HG02938 (cell line): Measurements from ENCODE around the gene ATP9B.

Experiments
- ATAC-seq: cut with Tn5 transposase; IDR thresholded peaks from one replicate; pipeline ENCODE4 v1.9.1; 2021; ENCODE audit warnings: mild to moderate bottlenecking, moderate library complexity; ENCODE audit not compliant: unreplicated experiment

The ATP9B gene

DNA sequence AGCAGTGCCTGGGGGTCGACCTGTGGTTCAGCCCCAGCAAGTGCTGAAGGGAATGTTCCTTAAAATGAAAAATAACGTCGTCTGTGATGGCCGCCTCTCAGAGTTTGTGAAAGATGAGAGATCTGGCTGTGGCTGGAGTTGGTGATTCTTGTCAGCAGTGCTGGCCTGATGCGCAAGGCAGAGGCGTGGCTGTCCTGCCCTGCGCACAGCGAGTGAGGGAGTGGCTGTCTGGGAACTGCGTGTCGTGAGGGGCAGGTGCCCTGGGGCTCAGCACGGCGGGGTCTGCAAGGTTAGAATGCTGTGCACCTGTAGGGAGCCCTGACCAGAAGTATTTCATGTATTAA, 335.3 kb downstream of the ATP9B start:
- no peak for ATAC-seq

DNA sequence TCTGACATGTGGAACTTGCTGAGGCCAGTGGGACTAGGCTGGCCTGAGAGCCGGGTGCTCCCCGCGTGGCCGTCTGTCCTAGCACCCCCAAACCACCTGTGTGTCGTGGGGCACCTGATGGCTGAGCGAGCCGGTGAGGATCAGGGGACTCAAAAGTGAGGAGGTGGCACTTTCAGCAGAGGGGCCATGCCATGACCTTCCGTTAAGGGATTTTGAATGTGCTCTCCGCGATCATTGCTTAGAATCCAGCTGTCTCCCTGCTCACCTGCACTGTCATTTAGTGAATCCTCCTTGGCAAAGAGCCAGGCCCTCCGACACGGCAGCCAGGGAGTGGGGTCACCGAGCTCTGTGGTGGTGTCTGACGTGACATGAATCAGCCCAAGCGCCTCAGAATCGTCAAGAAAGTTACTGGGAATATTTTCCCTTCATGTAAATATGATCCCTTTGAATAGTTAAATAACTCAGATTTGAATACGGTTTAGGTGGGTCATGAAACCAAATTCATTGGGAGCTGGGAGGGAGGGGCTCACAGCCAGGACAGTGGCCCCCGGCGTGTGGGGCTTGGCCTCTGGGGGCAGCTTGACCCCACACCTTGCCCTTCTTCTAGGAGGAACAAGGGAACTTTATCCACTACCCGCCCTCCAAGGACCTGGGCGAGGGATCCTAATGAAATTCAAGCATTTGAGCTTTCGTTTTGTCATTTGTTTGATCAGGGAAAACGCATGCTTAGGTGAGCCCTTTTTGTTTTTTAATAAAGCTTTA, 336.0 kb downstream of the ATP9B start:
- ATAC-seq, result no peak

DNA sequence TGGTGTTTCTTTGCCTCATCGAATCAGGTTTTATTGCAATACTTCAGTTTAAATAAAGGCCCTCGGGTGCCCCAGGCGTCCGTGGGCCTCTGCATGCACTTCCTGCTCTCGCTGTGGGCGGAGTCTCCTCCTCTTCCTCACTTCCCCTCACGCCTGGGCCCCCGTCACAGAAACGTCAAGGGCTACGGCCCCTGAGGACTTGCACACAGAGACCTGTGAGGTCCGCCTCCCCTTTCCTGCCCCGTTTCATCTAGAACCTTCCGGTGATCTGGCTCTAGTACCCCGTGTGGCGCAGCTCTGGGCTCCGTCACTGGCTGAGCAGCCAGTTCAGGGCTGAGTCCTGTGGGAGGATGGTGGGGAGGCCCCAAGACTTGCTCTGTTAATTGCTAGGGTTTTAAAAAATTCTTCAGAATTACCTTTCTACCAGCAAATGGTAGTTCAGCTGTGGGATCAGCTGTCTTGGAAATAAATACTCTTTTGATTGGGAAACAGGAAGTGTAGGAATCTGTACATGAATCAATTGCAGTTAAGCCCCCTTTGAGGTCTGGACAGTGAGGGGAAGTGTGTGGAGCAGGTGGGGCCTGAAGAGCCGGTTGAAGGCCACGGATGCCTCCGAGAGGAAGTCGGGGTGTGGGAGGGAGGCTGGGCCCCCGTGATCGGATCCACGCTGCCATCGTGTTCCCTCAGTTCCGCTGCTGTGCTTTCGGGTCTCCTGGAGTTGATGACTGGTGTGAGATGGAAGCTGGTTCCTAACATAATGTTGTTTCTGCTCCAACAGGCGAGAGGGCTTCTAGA, 336.8 kb downstream of the ATP9B start:
- ATAC-seq, result peak; percentile 57

- ATAC-seq, result no peak
Measured at GRCh38 chr18:79406708-79407107, 337.5 kb downstream of the ATP9B start.

GRCh38 chr18:79409313-79409712, 340.1 kb downstream of the ATP9B start:
- no peak for ATAC-seq

DNA sequence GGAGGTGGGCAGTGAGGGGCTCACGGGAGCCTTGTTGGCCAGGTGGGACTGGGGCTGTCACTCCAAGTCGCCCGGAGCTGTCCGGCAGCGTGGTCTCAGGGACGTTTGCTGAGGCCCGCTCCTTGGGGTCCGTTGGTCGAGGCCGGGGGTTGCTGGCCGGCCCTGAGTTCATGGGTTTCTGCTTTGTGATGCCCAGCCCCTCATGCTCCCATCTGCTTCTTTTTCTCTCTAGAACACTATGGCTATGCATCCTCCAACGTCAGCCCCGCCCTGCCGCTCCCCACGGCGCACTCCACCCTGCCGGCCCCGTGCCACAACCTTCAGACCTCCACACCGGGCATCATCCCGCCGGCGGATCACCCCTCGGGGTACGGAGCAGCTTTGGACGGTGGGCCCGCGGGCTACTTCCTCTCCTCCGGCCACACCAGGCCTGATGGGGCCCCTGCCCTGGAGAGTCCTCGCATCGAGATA, 341.0 kb downstream of the ATP9B start:
- no peak for ATAC-seq

DNA sequence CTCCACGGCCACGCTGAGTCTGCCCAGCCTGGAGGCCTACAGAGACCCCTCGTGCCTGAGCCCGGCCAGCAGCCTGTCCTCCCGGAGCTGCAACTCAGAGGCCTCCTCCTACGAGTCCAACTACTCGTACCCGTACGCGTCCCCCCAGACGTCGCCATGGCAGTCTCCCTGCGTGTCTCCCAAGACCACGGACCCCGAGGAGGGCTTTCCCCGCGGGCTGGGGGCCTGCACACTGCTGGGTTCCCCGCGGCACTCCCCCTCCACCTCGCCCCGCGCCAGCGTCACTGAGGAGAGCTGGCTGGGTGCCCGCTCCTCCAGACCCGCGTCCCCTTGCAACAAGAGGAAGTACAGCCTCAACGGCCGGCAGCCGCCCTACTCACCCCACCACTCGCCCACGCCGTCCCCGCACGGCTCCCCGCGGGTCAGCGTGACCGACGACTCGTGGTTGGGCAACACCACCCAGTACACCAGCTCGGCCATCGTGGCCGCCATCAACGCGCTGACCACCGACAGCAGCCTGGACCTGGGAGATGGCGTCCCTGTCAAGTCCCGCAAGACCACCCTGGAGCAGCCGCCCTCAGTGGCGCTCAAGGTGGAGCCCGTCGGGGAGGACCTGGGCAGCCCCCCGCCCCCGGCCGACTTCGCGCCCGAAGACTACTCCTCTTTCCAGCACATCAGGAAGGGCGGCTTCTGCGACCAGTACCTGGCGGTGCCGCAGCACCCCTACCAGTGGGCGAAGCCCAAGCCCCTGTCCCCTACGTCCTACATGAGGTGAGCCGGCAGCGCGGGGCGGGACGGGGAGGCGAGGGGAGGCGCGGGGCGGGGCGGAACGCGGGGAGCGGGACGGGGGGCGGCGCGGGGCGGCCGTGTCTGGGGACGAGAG, 341.8 kb downstream of the ATP9B start:
- ATAC-seq, result no peak

DNA sequence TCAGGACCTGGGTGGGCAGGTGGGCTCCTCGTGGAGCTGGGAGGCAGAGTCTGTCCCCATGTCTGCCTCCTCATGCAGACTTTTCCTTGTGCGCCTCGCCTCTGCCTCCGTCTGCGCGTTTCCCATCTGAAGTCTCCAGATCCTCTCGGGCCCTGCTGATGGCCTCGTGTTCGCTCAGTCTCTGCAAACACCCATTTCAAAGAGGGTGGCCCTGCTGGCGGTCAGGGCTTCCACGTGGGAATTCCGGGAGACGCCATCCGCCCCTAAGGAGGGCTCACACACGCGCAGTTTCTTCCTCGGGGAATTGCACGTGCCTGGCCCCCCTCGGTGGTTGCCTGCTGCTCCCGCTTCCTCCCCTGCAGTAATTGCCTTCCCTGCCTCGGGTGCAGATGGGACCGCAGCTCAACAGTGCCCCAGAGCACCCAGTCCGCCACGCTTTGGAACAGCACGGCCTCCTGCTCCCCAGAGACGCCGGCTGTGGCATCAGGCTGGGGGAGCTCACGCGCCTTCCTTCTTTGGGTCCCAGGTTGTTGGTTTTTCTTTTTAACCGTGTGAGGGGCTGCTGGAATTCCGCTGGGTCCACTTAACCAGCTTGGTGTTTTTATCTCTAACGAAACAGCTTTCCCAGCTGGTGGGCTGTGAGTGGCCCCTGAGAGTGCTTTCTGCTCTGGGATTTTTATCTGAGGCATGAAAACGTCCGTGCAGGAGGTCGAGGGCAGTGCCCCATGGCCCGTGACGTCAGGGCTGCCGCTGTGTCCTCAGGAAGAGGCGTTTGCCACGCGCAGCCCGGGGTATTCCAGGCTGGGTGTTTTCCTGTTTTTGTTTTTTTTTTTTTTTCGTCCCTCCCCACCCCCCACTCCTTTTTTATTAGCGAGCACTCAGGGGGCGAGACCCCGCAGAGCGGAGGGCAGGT, 342.7 kb downstream of the ATP9B start:
- ATAC-seq, result no peak

- ATAC-seq, result no peak
Measured at GRCh38 chr18:79413025-79413424, 343.8 kb downstream of the ATP9B start.

- ATAC-seq, result no peak
Measured at GRCh38 chr18:79413426-79413825, 344.2 kb downstream of the ATP9B start.

DNA sequence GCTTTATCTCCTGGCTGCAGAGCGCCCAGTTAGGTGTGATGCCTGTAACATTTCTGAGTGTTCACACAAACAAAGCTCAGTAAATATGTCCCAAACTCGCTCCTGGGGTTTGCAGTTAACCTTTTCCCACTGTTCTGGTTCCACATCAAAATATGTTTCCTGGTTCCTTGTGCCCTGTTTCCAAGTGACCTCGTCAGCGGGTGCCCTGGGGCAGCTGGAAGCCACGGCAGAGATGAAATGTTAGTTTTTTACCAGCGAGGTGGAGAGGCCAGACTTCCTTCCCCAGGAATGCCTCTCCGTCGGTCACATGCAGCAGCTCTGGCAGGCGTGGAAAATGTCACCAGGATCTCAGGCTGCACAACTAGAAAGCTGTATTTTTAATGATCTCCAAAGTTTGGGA, 344.7 kb downstream of the ATP9B start:
- no peak for ATAC-seq

- no peak for ATAC-seq
Measured at GRCh38 chr18:79416022-79416676, 347.0 kb downstream of the ATP9B start.

- no peak for ATAC-seq
Measured at GRCh38 chr18:79416677-79417052, 347.5 kb downstream of the ATP9B start.

GRCh38 chr18:79418236-79418635, 349.0 kb downstream of the ATP9B start:
- no peak for ATAC-seq

DNA sequence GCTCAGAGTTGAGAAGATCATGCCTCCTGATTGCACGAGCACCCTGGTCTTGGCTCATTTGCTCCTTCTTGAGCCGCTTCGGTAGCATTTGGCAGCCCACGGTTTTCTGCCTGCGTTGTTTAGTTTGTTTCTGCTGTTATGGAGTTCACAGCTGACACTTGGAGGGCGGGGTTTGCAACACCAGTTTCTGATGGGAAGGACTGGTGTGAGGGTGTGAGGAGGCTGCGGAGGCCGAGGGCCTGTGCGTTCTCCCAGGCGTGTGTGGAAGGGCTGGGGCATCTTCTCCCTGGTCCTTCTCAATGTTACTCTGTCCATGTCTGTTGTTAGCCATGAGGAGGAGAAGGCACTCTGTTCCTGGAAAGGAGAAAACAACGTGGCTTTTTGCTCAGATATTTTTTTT, 349.4 kb downstream of the ATP9B start:
- ATAC-seq, result no peak

DNA sequence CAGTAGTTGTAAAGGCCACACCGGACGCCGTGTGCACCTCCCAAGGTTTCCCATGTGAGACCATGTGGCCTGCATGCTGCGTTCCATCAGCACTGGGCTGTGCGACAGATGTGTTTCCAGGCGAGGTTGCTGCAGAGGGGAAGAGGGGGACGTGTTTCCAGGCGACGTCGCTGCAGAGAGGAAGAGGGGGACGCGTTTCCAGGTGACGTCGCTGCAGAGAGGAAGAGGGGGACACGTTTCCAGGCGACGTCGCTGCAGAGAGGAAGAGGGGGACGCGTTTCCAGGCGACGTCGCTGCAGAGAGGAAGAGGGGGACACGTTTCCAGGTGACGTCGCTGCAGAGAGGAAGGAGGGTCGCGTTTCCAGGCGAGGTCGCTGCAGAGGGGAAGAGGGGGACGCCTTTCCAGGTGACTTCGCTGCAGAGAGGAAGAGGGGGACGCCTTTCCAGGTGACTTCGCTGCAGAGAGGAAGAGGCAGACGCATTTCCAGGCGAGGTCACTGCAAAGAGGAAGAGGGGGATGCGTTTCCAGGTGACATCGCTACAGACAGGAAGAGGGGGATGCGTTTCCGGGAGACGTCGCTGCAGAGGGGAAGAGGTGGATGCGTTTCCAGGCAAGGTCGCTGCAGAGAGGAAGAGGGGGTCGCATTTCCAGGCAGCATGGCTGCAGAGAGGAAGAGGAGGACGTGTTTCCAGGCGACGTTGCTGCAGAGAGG, 351.0 kb downstream of the ATP9B start:
- no peak for ATAC-seq

DNA sequence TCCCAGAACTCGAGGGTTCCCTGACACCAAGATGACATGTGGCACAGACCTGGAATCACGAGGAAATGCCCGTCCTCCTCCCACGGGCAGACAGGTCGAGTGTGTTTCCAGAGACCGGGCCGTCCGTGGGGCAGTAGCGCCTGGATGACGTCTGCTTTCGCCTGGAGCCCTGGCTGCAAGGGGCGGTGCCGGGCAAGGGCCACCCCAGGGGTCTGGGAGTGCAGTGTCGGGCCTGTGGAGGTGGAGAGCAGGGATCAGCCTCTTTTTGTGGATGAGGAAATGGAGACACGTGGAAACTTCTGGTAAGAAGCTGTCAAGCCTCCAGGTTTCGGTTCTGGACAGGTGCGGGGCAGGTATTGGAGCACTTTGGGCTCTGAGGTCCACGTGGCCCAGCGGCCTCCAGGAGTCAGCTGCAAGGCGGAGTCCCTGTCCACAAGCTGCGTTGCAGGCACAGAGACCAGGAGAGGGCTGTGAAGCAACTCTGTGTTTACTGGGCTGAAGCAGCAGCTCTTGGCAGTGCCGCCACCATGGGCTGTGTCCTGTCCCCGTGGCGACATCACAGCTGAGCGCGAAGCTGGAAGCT, 352.2 kb downstream of the ATP9B start:
- ATAC-seq, result no peak

GRCh38 chr18:79422022-79422782, 353.0 kb downstream of the ATP9B start:
- ATAC-seq, result peak; percentile 93
